Measurements from ENCODE around the gene GBX2. TPM values are rescaled to one million over a fixed set of nuclear protein-coding genes. Genes with fewer than 3 reads are reported as not detected.

The GBX2 gene
- total RNA-seq, 1 experiment from 2014 or later, result 25.6 TPM

DNA sequence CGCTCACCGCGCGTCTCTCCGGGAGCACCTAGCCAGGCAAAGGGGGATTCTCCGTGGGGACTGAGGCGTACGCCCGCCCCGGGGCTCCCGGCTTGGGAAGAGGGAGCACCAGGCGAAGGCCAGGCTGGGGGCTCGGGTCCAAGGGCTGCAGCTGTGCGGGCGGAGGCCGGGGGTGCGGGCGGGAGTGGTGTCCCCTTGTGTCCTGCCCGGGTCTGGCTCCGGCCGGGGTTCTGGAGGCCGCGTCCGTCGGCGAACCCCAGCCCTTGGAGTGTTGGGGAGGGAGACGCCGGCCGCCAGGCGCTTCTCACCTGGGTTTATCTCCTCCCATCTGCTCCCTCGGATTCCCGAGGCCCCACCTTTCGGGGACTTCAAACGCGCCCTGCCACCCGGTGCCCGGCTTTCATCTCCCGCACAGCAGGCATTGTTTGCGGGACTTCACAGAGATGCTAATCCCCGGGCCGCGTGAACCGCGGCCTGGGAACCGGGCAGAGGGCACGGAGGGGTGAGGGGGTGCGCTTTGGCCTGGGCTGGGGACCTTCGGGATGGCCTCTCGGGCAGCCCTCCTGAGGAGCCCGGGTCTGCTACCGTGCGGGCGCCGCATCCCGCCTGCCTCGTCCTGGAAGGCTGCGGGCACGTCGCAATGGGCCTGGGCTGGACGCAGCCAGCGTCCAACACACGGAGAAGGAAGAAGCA is 5.0 kb upstream of the GBX2 start (continued):
- no peak for TF ChIP-seq ZNF219 (CRISPR knock-in tag; IDR thresholded peaks at IDR 0.05; ENCODE audit: borderline replicate concordance)

DNA sequence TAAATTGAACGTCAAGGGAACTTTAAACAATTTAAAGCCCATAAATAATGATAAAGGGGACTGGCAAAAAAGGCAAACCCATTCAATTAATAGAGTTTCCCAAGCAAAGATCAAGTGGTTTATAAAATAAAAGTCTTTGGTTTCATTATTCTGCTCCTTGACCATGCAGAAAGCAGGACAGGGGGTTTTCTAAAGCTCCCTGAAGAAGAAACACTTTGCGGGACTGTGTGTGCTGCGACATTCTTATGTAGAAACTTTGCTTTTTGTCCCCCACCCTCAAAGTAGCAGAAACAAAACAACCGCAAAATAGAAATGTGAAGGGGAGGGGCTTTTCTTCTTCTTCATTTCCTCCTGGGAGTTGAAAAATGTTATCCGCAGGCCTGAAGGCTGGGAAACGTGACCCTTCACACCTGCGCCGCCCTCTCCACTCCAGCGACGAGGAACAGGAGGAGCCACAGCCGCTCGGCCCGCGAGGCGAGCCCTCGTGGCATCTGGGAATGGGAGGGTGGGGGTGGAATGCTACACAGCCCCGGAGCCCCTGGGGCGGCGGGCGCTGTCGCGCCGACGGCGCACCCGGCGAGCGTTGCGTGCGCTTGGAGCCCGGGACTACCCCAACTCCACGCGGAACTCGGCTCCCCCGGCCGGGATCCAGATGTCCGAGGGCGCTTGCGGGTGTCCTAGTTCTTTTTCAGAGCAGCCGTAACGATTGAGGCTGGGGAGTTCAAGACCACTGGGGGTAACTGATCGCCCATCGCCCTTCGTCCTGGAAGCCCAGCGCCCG is 4.3 kb upstream of the GBX2 start:
- POLR2A ChIA-PET, result interaction anchor here (0.7 to 1.1 kb wide), 2 partner anchors 11 to 16 kb away, joined by 3 read pairs; no protein-coding TSS in a partner anchor
- H3K4me3 Mint-ChIP-seq, result peak overlapping the region; percentile 71
- no peaks in the 10 kb centered on the region for H3K9me3 Mint-ChIP-seq
- ATAC-seq, result no peak
- peaks cover 66% of the 10 kb centered on the region for H3K4me1 Mint-ChIP-seq
- CTCF ChIA-PET, result interaction anchor here (0.7 to 3.5 kb wide), 6 partner anchors 9 to 393 kb away, joined by 3 to 11 read pairs (median 4); no protein-coding TSS in a partner anchor
- peak; percentile 36 for DNase-seq (ENCODE audit: low spot score)
- H3K27me3 Mint-ChIP-seq (ENCODE audit: low read depth), result peaks cover 89% of the 10 kb centered on the region
- H3K27ac Mint-ChIP-seq, result peak overlapping the region; percentile 3; the same call in 1 of the 2 replicates
- TF ChIP-seq ZNF416 (CRISPR knock-in tag; IDR thresholded peaks at IDR 0.05) (no peak), NR1H2 (CRISPR knock-in tag; IDR thresholded peaks at IDR 0.05) (no peak), ETV6 (CRISPR knock-in tag; IDR thresholded peaks at IDR 0.05) (no peak), JAZF1 (CRISPR knock-in tag; IDR thresholded peaks at IDR 0.05) (no peak), ZNF671 (CRISPR knock-in tag; IDR thresholded peaks at IDR 0.05) (no peak)
- TF ChIP-seq, protein P1, sequence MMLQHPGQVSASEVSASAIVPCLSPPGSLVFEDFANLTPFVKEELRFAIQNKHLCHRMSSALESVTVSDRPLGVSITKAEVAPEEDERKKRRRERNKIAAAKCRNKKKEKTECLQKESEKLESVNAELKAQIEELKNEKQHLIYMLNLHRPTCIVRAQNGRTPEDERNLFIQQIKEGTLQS (CRISPR knock-in tag; conservative IDR thresholded peaks at IDR 0.05), result no peak
- TF ChIP-seq, protein P2, sequence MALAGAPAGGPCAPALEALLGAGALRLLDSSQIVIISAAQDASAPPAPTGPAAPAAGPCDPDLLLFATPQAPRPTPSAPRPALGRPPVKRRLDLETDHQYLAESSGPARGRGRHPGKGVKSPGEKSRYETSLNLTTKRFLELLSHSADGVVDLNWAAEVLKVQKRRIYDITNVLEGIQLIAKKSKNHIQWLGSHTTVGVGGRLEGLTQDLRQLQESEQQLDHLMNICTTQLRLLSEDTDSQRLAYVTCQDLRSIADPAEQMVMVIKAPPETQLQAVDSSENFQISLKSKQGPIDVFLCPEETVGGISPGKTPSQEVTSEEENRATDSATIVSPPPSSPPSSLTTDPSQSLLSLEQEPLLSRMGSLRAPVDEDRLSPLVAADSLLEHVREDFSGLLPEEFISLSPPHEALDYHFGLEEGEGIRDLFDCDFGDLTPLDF (CRISPR knock-in tag; IDR thresholded peaks at IDR 0.05), result no peak
- H3K36me3 Mint-ChIP-seq, result no peaks in the 10 kb centered on the region

DNA sequence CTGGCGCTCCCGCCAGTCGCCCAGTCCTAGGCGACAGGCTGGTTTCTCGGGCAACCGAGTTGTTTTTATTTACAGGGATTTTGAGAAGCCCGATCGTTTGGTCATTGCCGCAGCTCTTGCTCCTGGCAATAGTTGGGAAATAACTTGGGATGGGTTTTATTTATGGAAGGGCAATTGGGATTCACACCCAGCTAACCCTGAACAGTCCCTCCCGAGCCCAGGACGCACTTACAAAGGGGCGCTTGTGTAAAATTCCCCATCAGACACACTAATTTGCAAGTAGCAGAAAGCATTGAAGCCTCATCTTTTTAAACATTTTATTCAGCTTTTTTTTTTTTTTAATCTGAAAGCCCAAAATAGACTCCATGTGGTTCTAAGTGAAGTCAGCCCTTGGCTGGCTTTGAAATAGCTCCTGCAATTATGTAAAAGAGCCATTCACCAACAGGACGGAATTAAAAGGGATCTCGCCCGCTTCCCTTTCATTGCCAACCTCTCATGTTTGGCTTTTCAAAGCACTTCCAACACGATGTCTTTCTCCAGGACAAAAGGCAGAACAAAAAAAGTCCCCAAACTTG is 3.6 kb upstream of the GBX2 start:
- H3K4me3 Mint-ChIP-seq, result peak overlapping the region; percentile 71
- ChIA-PET CTCF (interaction anchor here (0.6 to 3.5 kb wide), 8 partner anchors 9 to 392 kb away, joined by 3 to 11 read pairs (median 4); no protein-coding TSS in a partner anchor), POLR2A (interaction anchor here (0.5 to 1.5 kb wide), 4 partner anchors 10 to 128 kb away, joined by 3 to 4 read pairs (median 3); no protein-coding TSS in a partner anchor)
- DNase-seq (ENCODE audit: low spot score), result no peak
- peak overlapping the region; percentile 3; the same call in 1 of the 2 replicates for H3K27ac Mint-ChIP-seq
- H3K4me1 Mint-ChIP-seq, result peaks cover 68% of the 10 kb centered on the region
- H3K27me3 Mint-ChIP-seq (ENCODE audit: low read depth), result peaks cover 90% of the 10 kb centered on the region
- ATAC-seq, result no peak
- H3K36me3 Mint-ChIP-seq, result no peaks in the 10 kb centered on the region
- no peaks in the 10 kb centered on the region for H3K9me3 Mint-ChIP-seq
- TF ChIP-seq JUN (CRISPR knock-in tag; IDR thresholded peaks at IDR 0.05) (no peak), KAT7 (CRISPR knock-in tag; IDR thresholded peaks at IDR 0.05; ENCODE audit: borderline replicate concordance) (no peak), ZNF219 (CRISPR knock-in tag; IDR thresholded peaks at IDR 0.05; ENCODE audit: borderline replicate concordance) (no peak), RORB (CRISPR knock-in tag; IDR thresholded peaks at IDR 0.05) (no peak), SMAD4 (CRISPR knock-in tag; IDR thresholded peaks at IDR 0.05) (no peak), NR2C2 (CRISPR knock-in tag; IDR thresholded peaks at IDR 0.05) (no peak), SP1 (CRISPR knock-in tag; conservative IDR thresholded peaks at IDR 0.05) (no peak), TP53 (CRISPR knock-in tag; IDR thresholded peaks at IDR 0.05) (no peak), FOXJ3 (CRISPR knock-in tag; IDR thresholded peaks at IDR 0.05; ENCODE audit: borderline replicate concordance) (no peak), ZBTB21 (CRISPR knock-in tag; IDR thresholded peaks at IDR 0.05; ENCODE audit: borderline replicate concordance) (no peak)
- TF ChIP-seq, protein P3, sequence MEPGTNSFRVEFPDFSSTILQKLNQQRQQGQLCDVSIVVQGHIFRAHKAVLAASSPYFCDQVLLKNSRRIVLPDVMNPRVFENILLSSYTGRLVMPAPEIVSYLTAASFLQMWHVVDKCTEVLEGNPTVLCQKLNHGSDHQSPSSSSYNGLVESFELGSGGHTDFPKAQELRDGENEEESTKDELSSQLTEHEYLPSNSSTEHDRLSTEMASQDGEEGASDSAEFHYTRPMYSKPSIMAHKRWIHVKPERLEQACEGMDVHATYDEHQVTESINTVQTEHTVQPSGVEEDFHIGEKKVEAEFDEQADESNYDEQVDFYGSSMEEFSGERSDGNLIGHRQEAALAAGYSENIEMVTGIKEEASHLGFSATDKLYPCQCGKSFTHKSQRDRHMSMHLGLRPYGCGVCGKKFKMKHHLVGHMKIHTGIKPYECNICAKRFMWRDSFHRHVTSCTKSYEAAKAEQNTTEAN (CRISPR knock-in tag; IDR thresholded peaks at IDR 0.05), result no peak
- TF ChIP-seq, protein P4, sequence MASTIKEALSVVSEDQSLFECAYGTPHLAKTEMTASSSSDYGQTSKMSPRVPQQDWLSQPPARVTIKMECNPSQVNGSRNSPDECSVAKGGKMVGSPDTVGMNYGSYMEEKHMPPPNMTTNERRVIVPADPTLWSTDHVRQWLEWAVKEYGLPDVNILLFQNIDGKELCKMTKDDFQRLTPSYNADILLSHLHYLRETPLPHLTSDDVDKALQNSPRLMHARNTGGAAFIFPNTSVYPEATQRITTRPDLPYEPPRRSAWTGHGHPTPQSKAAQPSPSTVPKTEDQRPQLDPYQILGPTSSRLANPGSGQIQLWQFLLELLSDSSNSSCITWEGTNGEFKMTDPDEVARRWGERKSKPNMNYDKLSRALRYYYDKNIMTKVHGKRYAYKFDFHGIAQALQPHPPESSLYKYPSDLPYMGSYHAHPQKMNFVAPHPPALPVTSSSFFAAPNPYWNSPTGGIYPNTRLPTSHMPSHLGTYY (CRISPR knock-in tag; IDR thresholded peaks at IDR 0.05), result no peak
- TF ChIP-seq, protein P5, sequence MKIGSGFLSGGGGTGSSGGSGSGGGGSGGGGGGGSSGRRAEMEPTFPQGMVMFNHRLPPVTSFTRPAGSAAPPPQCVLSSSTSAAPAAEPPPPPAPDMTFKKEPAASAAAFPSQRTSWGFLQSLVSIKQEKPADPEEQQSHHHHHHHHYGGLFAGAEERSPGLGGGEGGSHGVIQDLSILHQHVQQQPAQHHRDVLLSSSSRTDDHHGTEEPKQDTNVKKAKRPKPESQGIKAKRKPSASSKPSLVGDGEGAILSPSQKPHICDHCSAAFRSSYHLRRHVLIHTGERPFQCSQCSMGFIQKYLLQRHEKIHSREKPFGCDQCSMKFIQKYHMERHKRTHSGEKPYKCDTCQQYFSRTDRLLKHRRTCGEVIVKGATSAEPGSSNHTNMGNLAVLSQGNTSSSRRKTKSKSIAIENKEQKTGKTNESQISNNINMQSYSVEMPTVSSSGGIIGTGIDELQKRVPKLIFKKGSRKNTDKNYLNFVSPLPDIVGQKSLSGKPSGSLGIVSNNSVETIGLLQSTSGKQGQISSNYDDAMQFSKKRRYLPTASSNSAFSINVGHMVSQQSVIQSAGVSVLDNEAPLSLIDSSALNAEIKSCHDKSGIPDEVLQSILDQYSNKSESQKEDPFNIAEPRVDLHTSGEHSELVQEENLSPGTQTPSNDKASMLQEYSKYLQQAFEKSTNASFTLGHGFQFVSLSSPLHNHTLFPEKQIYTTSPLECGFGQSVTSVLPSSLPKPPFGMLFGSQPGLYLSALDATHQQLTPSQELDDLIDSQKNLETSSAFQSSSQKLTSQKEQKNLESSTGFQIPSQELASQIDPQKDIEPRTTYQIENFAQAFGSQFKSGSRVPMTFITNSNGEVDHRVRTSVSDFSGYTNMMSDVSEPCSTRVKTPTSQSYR (CRISPR knock-in tag; IDR thresholded peaks at IDR 0.05), result no peak
- TF ChIP-seq, protein P6, sequence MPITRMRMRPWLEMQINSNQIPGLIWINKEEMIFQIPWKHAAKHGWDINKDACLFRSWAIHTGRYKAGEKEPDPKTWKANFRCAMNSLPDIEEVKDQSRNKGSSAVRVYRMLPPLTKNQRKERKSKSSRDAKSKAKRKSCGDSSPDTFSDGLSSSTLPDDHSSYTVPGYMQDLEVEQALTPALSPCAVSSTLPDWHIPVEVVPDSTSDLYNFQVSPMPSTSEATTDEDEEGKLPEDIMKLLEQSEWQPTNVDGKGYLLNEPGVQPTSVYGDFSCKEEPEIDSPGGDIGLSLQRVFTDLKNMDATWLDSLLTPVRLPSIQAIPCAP (CRISPR knock-in tag; IDR thresholded peaks at IDR 0.05), result no peak
- TF ChIP-seq, protein P7, sequence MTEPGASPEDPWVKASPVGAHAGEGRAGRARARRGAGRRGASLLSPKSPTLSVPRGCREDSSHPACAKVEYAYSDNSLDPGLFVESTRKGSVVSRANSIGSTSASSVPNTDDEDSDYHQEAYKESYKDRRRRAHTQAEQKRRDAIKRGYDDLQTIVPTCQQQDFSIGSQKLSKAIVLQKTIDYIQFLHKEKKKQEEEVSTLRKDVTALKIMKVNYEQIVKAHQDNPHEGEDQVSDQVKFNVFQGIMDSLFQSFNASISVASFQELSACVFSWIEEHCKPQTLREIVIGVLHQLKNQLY (CRISPR knock-in tag; IDR thresholded peaks at IDR 0.05), result no peak

All from WTC11 (cell line).